Measurements from ENCODE around the gene MFNG.

MFNG gene

GRCh38 chr22:37503850-37504249 is 17.7 kb upstream of the MFNG start:
- Histone ChIP-seq H3K9me3 (ENCODE audit: control insufficient read depth in 1 of 2, low read length in 2 of 2) (no peaks in the 10 kb centered on the region), H3K27me3 (ENCODE audit: control insufficient read depth in 1 of 2, insufficient read depth in 2 of 2, low read length in 2 of 2) (no peaks in the 10 kb centered on the region), H3K9ac (ENCODE audit: low read depth in 1 of 2, low read length in 2 of 2) (peak overlapping the region; percentile 62 to 70), H3K4me1 (ENCODE audit: control insufficient read depth in 1 of 2, insufficient read depth in 2 of 2, low read length in 2 of 2) (peaks cover 61 to 62% of the 10 kb centered on the region in 2 donors), H3K36me3 (ENCODE audit: control insufficient read depth in 1 of 2, insufficient read depth in 2 of 2, low read length in 2 of 2) (peaks cover 28 to 52% of the 10 kb centered on the region in 2 donors), H3K4me3 (ENCODE audit: low read depth in 1 of 2, low read length in 2 of 2) (no peak overlapping the region), H3K27ac (ENCODE audit: low read depth, low read length) (peak overlapping the region; percentile 98)

DNA sequence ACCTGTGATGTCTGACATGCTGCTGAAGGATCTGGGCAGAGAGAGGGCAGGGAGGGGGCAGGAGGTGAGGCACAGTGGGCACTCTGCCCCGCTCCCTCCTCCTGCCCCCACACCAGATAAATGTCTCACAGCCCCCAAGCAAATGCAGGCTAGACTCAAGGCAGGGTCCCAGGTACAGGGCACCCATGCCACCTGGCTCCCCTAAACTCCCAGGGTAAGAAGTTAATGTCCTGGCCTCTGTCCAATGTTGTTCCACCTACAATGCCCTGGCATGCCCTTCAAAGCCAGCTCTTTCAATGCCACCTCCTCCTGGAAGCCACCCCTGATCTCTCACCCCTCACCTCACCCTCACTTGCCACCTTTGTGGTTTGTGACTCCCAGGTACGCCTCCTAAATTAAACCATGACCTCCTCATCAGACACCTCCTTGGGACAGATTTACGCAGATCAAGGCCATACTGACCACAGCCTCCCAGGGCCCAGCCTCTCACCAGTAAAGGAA is 17.0 kb upstream of the MFNG start:
- H3K9ac ChIP-seq (ENCODE audit: low read depth in 1 of 2, low read length in 2 of 2), result peak overlapping the region; percentile 62 to 70
- peaks cover 59 to 63% of the 10 kb centered on the region in 2 donors for H3K4me1 ChIP-seq (ENCODE audit: control insufficient read depth in 1 of 2, insufficient read depth in 2 of 2, low read length in 2 of 2)
- H3K4me3 ChIP-seq (ENCODE audit: low read depth in 1 of 2, low read length in 2 of 2), result no peak overlapping the region
- peaks cover 26 to 52% of the 10 kb centered on the region in 2 donors for H3K36me3 ChIP-seq (ENCODE audit: control insufficient read depth in 1 of 2, insufficient read depth in 2 of 2, low read length in 2 of 2)
- H3K27ac ChIP-seq (ENCODE audit: low read depth, low read length), result peak overlapping the region; percentile 98
- H3K9me3 ChIP-seq (ENCODE audit: control insufficient read depth in 1 of 2, low read length in 2 of 2), result no peaks in the 10 kb centered on the region
- peaks cover 0 to 3% of the 10 kb centered on the region in 2 donors for H3K27me3 ChIP-seq (ENCODE audit: control insufficient read depth in 1 of 2, insufficient read depth in 2 of 2, low read length in 2 of 2)

GRCh38 chr22:37502342-37503182 is 16.4 kb upstream of the MFNG start:
- H3K9me3 ChIP-seq (ENCODE audit: control insufficient read depth in 1 of 2, low read length in 2 of 2), result no peaks in the 10 kb centered on the region
- peak overlapping the region; percentile 37 to 48 for H3K4me3 ChIP-seq (ENCODE audit: low read depth in 1 of 2, low read length in 2 of 2)
- H3K9ac ChIP-seq (ENCODE audit: low read depth in 1 of 2, low read length in 2 of 2), result peak overlapping the region; percentile 70 to 75
- H3K4me1 ChIP-seq (ENCODE audit: control insufficient read depth in 1 of 2, insufficient read depth in 2 of 2, low read length in 2 of 2), result peaks cover 59 to 68% of the 10 kb centered on the region in 2 donors
- peaks cover 21 to 49% of the 10 kb centered on the region in 2 donors for H3K36me3 ChIP-seq (ENCODE audit: control insufficient read depth in 1 of 2, insufficient read depth in 2 of 2, low read length in 2 of 2)
- peak overlapping the region; percentile 98 for H3K27ac ChIP-seq (ENCODE audit: low read depth, low read length)
- peaks cover 0 to 4% of the 10 kb centered on the region in 2 donors for H3K27me3 ChIP-seq (ENCODE audit: control insufficient read depth in 1 of 2, insufficient read depth in 2 of 2, low read length in 2 of 2)

GRCh38 chr22:37501610-37502341 is 15.6 kb upstream of the MFNG start:
- H3K27me3 ChIP-seq (ENCODE audit: control insufficient read depth in 1 of 2, insufficient read depth in 2 of 2, low read length in 2 of 2), result peaks cover 0 to 4% of the 10 kb centered on the region in 2 donors
- H3K4me1 ChIP-seq (ENCODE audit: control insufficient read depth in 1 of 2, insufficient read depth in 2 of 2, low read length in 2 of 2), result peaks cover 59 to 68% of the 10 kb centered on the region in 2 donors
- H3K9me3 ChIP-seq (ENCODE audit: control insufficient read depth in 1 of 2, low read length in 2 of 2), result no peaks in the 10 kb centered on the region
- peak overlapping the region; percentile 70 to 75 for H3K9ac ChIP-seq (ENCODE audit: low read depth in 1 of 2, low read length in 2 of 2)
- H3K27ac ChIP-seq (ENCODE audit: low read depth, low read length), result peak overlapping the region; percentile 98
- H3K36me3 ChIP-seq (ENCODE audit: control insufficient read depth in 1 of 2, insufficient read depth in 2 of 2, low read length in 2 of 2), result peaks cover 20 to 48% of the 10 kb centered on the region in 2 donors
- H3K4me3 ChIP-seq (ENCODE audit: low read depth in 1 of 2, low read length in 2 of 2), result peak overlapping the region; percentile 43 to 48

- peaks cover 24 to 48% of the 10 kb centered on the region in 2 donors for H3K36me3 ChIP-seq (ENCODE audit: control insufficient read depth in 1 of 2, insufficient read depth in 2 of 2, low read length in 2 of 2)
- peak overlapping the region; percentile 59 for H3K27ac ChIP-seq (ENCODE audit: low read depth, low read length)
- no peaks in the 10 kb centered on the region for H3K9me3 ChIP-seq (ENCODE audit: control insufficient read depth in 1 of 2, low read length in 2 of 2)
- H3K27me3 ChIP-seq (ENCODE audit: control insufficient read depth in 1 of 2, insufficient read depth in 2 of 2, low read length in 2 of 2), result peaks cover 0 to 4% of the 10 kb centered on the region in 2 donors
- H3K9ac ChIP-seq (ENCODE audit: low read depth in 1 of 2, low read length in 2 of 2), result peak overlapping the region; percentile 31 to 70
- peaks cover 59 to 68% of the 10 kb centered on the region in 2 donors for H3K4me1 ChIP-seq (ENCODE audit: control insufficient read depth in 1 of 2, insufficient read depth in 2 of 2, low read length in 2 of 2)
- H3K4me3 ChIP-seq (ENCODE audit: low read depth in 1 of 2, low read length in 2 of 2), result peak overlapping the region; percentile 37 to 43
Measured at GRCh38 chr22:37500745-37501609, 14.8 kb upstream of the MFNG start.

GRCh38 chr22:37499789-37500540 is 13.8 kb upstream of the MFNG start:
- H3K36me3 ChIP-seq (ENCODE audit: control insufficient read depth in 1 of 2, insufficient read depth in 2 of 2, low read length in 2 of 2), result peaks cover 19 to 48% of the 10 kb centered on the region in 2 donors
- H3K27me3 ChIP-seq (ENCODE audit: control insufficient read depth in 1 of 2, insufficient read depth in 2 of 2, low read length in 2 of 2), result peaks cover 0 to 4% of the 10 kb centered on the region in 2 donors
- H3K9ac ChIP-seq (ENCODE audit: low read depth in 1 of 2, low read length in 2 of 2), result peak overlapping the region; percentile 2 to 9
- no peaks in the 10 kb centered on the region for H3K9me3 ChIP-seq (ENCODE audit: control insufficient read depth in 1 of 2, low read length in 2 of 2)
- H3K27ac ChIP-seq (ENCODE audit: low read depth, low read length), result no peak overlapping the region
- H3K4me1 ChIP-seq (ENCODE audit: control insufficient read depth in 1 of 2, insufficient read depth in 2 of 2, low read length in 2 of 2), result peaks cover 59 to 68% of the 10 kb centered on the region in 2 donors
- H3K4me3 ChIP-seq (ENCODE audit: low read depth in 1 of 2, low read length in 2 of 2), result no peak overlapping the region

- H3K36me3 ChIP-seq (ENCODE audit: control insufficient read depth in 1 of 2, insufficient read depth in 2 of 2, low read length in 2 of 2), result peaks cover 19 to 45% of the 10 kb centered on the region in 2 donors
- no peak overlapping the region for H3K27ac ChIP-seq (ENCODE audit: low read depth, low read length)
- H3K4me1 ChIP-seq (ENCODE audit: control insufficient read depth in 1 of 2, insufficient read depth in 2 of 2, low read length in 2 of 2), result peaks cover 51 to 61% of the 10 kb centered on the region in 2 donors
- H3K4me3 ChIP-seq (ENCODE audit: low read depth in 1 of 2, low read length in 2 of 2), result no peak overlapping the region
- H3K9me3 ChIP-seq (ENCODE audit: control insufficient read depth in 1 of 2, low read length in 2 of 2), result no peaks in the 10 kb centered on the region
- H3K9ac ChIP-seq (ENCODE audit: low read depth in 1 of 2, low read length in 2 of 2), result peak overlapping the region in 1 of 2 donors; percentile 2
- H3K27me3 ChIP-seq (ENCODE audit: control insufficient read depth in 1 of 2, insufficient read depth in 2 of 2, low read length in 2 of 2), result peaks cover 0 to 4% of the 10 kb centered on the region in 2 donors
Measured at GRCh38 chr22:37499027-37499707, 13.0 kb upstream of the MFNG start.

DNA sequence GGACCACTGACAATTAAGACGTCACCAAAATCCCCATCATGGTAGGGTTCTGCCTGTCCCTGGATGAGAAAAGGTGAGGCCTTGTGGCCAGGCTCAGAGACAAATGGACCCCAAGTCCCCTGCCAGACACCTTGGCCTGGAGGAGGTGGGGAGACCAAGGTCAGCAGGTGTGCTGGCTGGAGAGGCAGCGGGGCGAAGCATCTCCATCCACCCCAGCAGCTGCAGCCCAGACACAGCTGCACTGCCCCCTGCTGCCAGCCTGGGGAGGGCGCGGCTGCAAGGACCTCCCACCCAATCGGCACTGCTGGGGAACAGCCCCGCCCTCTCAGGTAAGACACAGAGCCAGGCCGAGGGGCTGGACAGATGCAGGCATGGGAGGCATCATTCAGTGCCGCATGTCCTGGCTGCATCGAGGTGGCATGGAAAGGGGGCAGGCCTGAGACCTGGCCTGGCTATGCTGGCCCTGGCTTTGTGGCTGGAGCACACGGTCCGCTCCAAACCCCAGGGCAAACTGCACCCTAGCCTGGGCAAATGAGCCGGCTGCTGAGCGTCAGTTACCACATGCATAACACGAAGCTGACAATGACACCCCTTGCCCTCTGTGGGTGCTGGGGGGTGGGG is 12.2 kb upstream of the MFNG start:
- Histone ChIP-seq H3K27ac (ENCODE audit: low read depth, low read length) (no peak overlapping the region), H3K27me3 (ENCODE audit: control insufficient read depth in 1 of 2, insufficient read depth in 2 of 2, low read length in 2 of 2) (peaks cover 0 to 4% of the 10 kb centered on the region in 2 donors), H3K9ac (ENCODE audit: low read depth in 1 of 2, low read length in 2 of 2) (no peak overlapping the region), H3K4me3 (ENCODE audit: low read depth in 1 of 2, low read length in 2 of 2) (no peak overlapping the region), H3K4me1 (ENCODE audit: control insufficient read depth in 1 of 2, insufficient read depth in 2 of 2, low read length in 2 of 2) (peaks cover 43 to 53% of the 10 kb centered on the region in 2 donors), H3K9me3 (ENCODE audit: control insufficient read depth in 1 of 2, low read length in 2 of 2) (no peaks in the 10 kb centered on the region), H3K36me3 (ENCODE audit: control insufficient read depth in 1 of 2, insufficient read depth in 2 of 2, low read length in 2 of 2) (peaks cover 18 to 47% of the 10 kb centered on the region in 2 donors)

Data from duodenal mucosa (tissue), 2 donors.